ENCODE measurements around the gene PARP8. TPM values are rescaled to one million over a fixed set of nuclear protein-coding genes. Genes with fewer than 3 reads are reported as not detected.

The PARP8 gene
- total and polyA plus RNA-seq, 2 of the 8 experiments (the other 6 are each of a cell fraction or from before 2014, with no cell fraction given) = 16.6 to 30.6 TPM

DNA sequence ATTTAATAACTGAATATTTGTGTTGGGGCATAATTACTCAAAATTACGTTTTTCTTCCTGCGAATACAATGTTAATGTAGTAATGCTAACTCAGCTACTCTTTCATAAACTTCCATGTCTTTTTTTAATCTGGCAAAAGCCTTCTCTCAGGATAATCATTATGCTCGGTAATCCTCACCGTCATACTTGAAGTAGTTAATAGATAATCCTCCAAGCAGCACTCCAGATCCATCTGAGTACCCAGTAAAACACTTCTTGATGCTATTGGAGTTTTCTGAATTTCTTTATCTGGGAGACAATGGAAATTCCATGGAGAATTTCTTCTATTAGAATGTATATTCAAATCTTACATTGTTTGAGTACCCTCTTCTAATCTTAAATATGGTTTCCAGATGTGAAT is 34.3 kb downstream of the PARP8 start (continued):
- TF ChIP-seq BCL11A (IDR thresholded peaks at IDR 0.05; ENCODE audit: low read depth in 2 of 2, low read length in 2 of 2) = no peak

All from H1 (cell line).